GM20431 (cell line): ENCODE measurements around the gene ELF1.

Source experiments
- in situ Hi-C: fragments of 300-500 bp; cut with MseI, MboI; formaldehyde crosslinking; loops from one replicate; pipeline ENCODE4 v1.15.0; 2020; ENCODE audit warnings: low sequenced_read_pairs; ENCODE audit not compliant: unreplicated experiment

The ELF1 gene

GRCh38 chr13:41008349-41008980, 10.7 kb downstream of the ELF1 start:
- in situ Hi-C loops = no loop called here

GRCh38 chr13:41007744-41008128, 11.4 kb downstream of the ELF1 start:
- in situ Hi-C loops = no loop called here

GRCh38 chr13:41006978-41007743, 12.0 kb downstream of the ELF1 start:
- in situ Hi-C loops = no loop called here

- in situ Hi-C loops = no loop called here
Observed at GRCh38 chr13:41006306-41006705, 12.8 kb downstream of the ELF1 start.

GRCh38 chr13:41005704-41006103, 13.4 kb downstream of the ELF1 start:
- in situ Hi-C loops = no loop called here

- in situ Hi-C loops = no loop called here
Observed at GRCh38 chr13:41004875-41005693, 14.0 kb downstream of the ELF1 start.

GRCh38 chr13:41002606-41003005, 16.5 kb downstream of the ELF1 start:
- in situ Hi-C loops = no loop called here

GRCh38 chr13:41001695-41002094, 17.4 kb downstream of the ELF1 start:
- in situ Hi-C loops = no loop called here

- in situ Hi-C loops = no loop called here
Observed at GRCh38 chr13:40999416-40999815, 19.7 kb downstream of the ELF1 start.

- in situ Hi-C loops = no loop called here
Observed at GRCh38 chr13:40996426-40997092, 22.6 kb downstream of the ELF1 start.

GRCh38 chr13:40995997-40996396, 23.1 kb downstream of the ELF1 start:
- in situ Hi-C loops = no loop called here

- in situ Hi-C loops = no loop called here
Observed at GRCh38 chr13:40994581-40995230, 24.4 kb downstream of the ELF1 start.

- in situ Hi-C loops = no loop called here
Observed at GRCh38 chr13:40993987-40994386, 25.1 kb downstream of the ELF1 start.

GRCh38 chr13:40992678-40993518, 26.2 kb downstream of the ELF1 start:
- in situ Hi-C loops = no loop called here

GRCh38 chr13:40987606-40988280, 31.4 kb downstream of the ELF1 start:
- in situ Hi-C loops = no loop called here

GRCh38 chr13:40986101-40986856, 32.8 kb downstream of the ELF1 start:
- in situ Hi-C loops = no loop called here

- in situ Hi-C loops = no loop called here
Observed at GRCh38 chr13:40985381-40986100, 33.6 kb downstream of the ELF1 start.
